Activated CD4-positive, alpha-beta memory T cell treated with anti-CD3 and anti-CD28 coated beads, Interleukin-2, amount 10 ng/mL, durations not matched to agents 7 days and 5 days (primary cell): ENCODE data around the gene ITGB3BP. TPM values are rescaled to one million over a fixed set of nuclear protein-coding genes. Genes with fewer than 3 reads are reported as not detected.
"Not testable (repeated sequence)": the region's sequence is repeated elsewhere in the genome, so short reads cannot be mapped to it uniquely, and the experiment has no call there.

ENCODE experiments used
- CTCF ChIA-PET: fragments of 350-600 bp; sonication (Branson Sonifier 250); formaldehyde crosslinking; loops from one replicate; lab custom pipeline; 2021; ENCODE audit warnings: antibody characterized with exemption, inconsistent platforms; lab: Charles Lee
- POLR2A ChIA-PET: fragments of 350-600 bp; sonication (Branson Sonifier 250); formaldehyde crosslinking; loops from one replicate; lab custom pipeline; 2021; ENCODE audit warnings: antibody characterized with exemption; lab: Charles Lee
- DNase-seq: peaks from one replicate; pipeline ENCODE4 v3.0.0-alpha.2; 2020
- H3K27ac Mint-ChIP-seq: one replicate; pipeline ENCODE4 v1.8.0; 2021; ENCODE audit warnings: mild to moderate bottlenecking, mixed read lengths
- H3K27me3 Mint-ChIP-seq: one replicate; pipeline ENCODE4 v1.8.0; 2021; ENCODE audit warnings: mixed read lengths
- H3K36me3 Mint-ChIP-seq: one replicate; pipeline ENCODE4 v1.8.0; 2021; ENCODE audit warnings: low read depth, mixed read lengths
- H3K4me1 Mint-ChIP-seq: one replicate; pipeline ENCODE4 v1.8.0; 2021; ENCODE audit warnings: mixed read lengths
- H3K4me3 Mint-ChIP-seq: one replicate; pipeline ENCODE4 v1.8.0; 2021; ENCODE audit warnings: mild to moderate bottlenecking, mixed read lengths
- H3K9me3 Mint-ChIP-seq: one replicate; pipeline ENCODE4 v1.8.0; 2021; ENCODE audit warnings: mixed read lengths
- total RNA-seq, 2 experiments: library from RNA; stranded (reverse); gene quantifications; one replicate each; pipeline ENCODE4 v1.2.3, GENCODE V29; 2021

ITGB3BP gene
- total RNA-seq, 2 experiments from 2014 or later = 44.9 to 46.2 TPM

- Mint-ChIP-seq H3K36me3 (peaks cover 2% of the 10 kb centered on the region), H3K4me1 (no peaks in the 10 kb centered on the region), H3K27ac (no peak overlapping the region), H3K4me3 (no peak overlapping the region), H3K9me3 (no peaks in the 10 kb centered on the region), H3K27me3 (no peaks in the 10 kb centered on the region)
- POLR2A ChIA-PET = no interaction called here
- CTCF ChIA-PET = interaction anchor here (0.5 kb wide), 1 partner anchor 73 kb away, joined by 3 read pairs; no protein-coding TSS in a partner anchor
- no peak for DNase-seq
These were observed 74.2 kb downstream of the ITGB3BP start for GRCh38 chr1:63448731-63449246.

DNA sequence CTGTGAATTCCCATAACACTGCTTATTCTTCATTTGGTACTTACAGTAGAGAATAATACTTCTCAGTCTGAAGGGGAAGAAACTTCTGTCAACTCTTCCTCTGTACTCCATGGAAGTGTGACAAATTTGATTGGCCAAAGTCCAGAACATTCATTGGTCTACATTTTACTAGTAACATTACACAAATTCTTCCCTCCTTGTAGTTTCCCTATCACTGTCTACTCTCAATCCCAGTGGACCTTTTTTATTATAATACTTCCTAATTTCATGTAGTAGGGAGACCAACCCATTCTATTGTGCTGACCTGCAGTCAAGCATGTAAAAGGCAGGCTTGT is 80.9 kb downstream of the ITGB3BP start:
- Mint-ChIP-seq H3K4me1 (no peaks in the 10 kb centered on the region), H3K36me3 (peaks cover 6% of the 10 kb centered on the region), H3K4me3 (no peak overlapping the region), H3K27me3 (no peaks in the 10 kb centered on the region), H3K9me3 (no peaks in the 10 kb centered on the region), H3K27ac (no peak overlapping the region)
- CTCF ChIA-PET = interaction anchor here (0.6 to 1.2 kb wide), 2 partner anchors 77 to 601 kb away, joined by 3 to 4 read pairs; no protein-coding TSS in a partner anchor
- POLR2A ChIA-PET = no interaction called here
- no peak for DNase-seq

- H3K36me3 Mint-ChIP-seq = peaks cover 19% of the 10 kb centered on the region
- H3K4me1 Mint-ChIP-seq = peaks cover 2% of the 10 kb centered on the region
- ChIA-PET CTCF (no interaction called here), POLR2A (no interaction called here)
- no peaks in the 10 kb centered on the region for H3K9me3 Mint-ChIP-seq
- H3K4me3 Mint-ChIP-seq = no peak overlapping the region
- H3K27me3 Mint-ChIP-seq = no peaks in the 10 kb centered on the region
- DNase-seq = no peak
- no peak overlapping the region for H3K27ac Mint-ChIP-seq
These were observed 87.9 kb downstream of the ITGB3BP start for GRCh38 chr1:63435161-63435560.

GRCh38 chr1:63429281-63429680 is 93.7 kb downstream of the ITGB3BP start:
- DNase-seq = no peak
- no peaks in the 10 kb centered on the region for H3K27me3 Mint-ChIP-seq
- POLR2A ChIA-PET = no interaction called here
- no peak overlapping the region for H3K27ac Mint-ChIP-seq
- no peaks in the 10 kb centered on the region for H3K4me1 Mint-ChIP-seq
- CTCF ChIA-PET = no interaction called here
- H3K9me3 Mint-ChIP-seq = peaks cover 5% of the 10 kb centered on the region
- peaks cover 24% of the 10 kb centered on the region for H3K36me3 Mint-ChIP-seq
- H3K4me3 Mint-ChIP-seq = no peak overlapping the region

DNA sequence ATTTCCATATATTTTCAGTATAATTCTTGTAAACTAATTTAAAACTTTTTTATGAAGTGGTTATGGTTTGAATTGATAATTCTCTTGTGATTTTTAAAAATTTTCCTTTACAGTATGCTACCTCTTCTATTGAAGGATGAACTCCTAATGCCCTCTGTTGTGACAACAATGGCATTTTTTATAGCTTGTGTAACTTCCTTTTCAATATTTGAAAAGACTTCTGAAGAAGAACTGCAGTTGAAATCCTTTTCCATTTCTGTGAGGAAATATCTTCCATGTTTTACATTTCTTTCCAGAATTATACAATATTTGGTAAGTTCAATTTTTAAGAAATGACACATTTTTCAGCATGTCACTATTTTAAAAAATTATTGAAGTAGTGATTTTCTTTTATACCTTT is 94.2 kb downstream of the ITGB3BP start:
- Mint-ChIP-seq H3K27ac (no peak overlapping the region), H3K27me3 (no peaks in the 10 kb centered on the region), H3K36me3 (peaks cover 24% of the 10 kb centered on the region), H3K4me1 (no peaks in the 10 kb centered on the region), H3K4me3 (no peak overlapping the region), H3K9me3 (peaks cover 5% of the 10 kb centered on the region)
- no peak for DNase-seq
- POLR2A ChIA-PET = no interaction called here
- CTCF ChIA-PET = no interaction called here

- no peak overlapping the region for H3K4me3 Mint-ChIP-seq
- H3K9me3 Mint-ChIP-seq = no peaks in the 10 kb centered on the region
- H3K36me3 Mint-ChIP-seq = peaks cover 24% of the 10 kb centered on the region
- ChIA-PET POLR2A (interaction anchor here (0.6 kb wide), 1 partner anchor 13 kb away, joined by 3 read pairs; no protein-coding TSS in a partner anchor), CTCF (no interaction called here)
- DNase-seq = no peak
- no peaks in the 10 kb centered on the region for H3K4me1 Mint-ChIP-seq
- no peak overlapping the region for H3K27ac Mint-ChIP-seq
- H3K27me3 Mint-ChIP-seq = no peaks in the 10 kb centered on the region
These were observed 99.4 kb downstream of the ITGB3BP start for GRCh38 chr1:63423649-63424048.

GRCh38 chr1:63420746-63421145 is 102.3 kb downstream of the ITGB3BP start:
- H3K27me3 Mint-ChIP-seq, H3K27ac Mint-ChIP-seq, H3K9me3 Mint-ChIP-seq, H3K4me3 Mint-ChIP-seq, CTCF ChIA-PET, DNase-seq, H3K4me1 Mint-ChIP-seq, POLR2A ChIA-PET: not testable (repeated sequence)
- peaks cover 37% of the 10 kb centered on the region for H3K36me3 Mint-ChIP-seq

GRCh38 chr1:63418101-63418500 is 104.9 kb downstream of the ITGB3BP start:
- peaks cover 39% of the 10 kb centered on the region for H3K36me3 Mint-ChIP-seq
- no peak overlapping the region for H3K4me3 Mint-ChIP-seq
- H3K9me3 Mint-ChIP-seq = no peaks in the 10 kb centered on the region
- ChIA-PET CTCF (no interaction called here), POLR2A (no interaction called here)
- no peaks in the 10 kb centered on the region for H3K4me1 Mint-ChIP-seq
- H3K27me3 Mint-ChIP-seq = no peaks in the 10 kb centered on the region
- DNase-seq = no peak
- no peak overlapping the region for H3K27ac Mint-ChIP-seq

- no peak overlapping the region for H3K27ac Mint-ChIP-seq
- H3K4me3 Mint-ChIP-seq = no peak overlapping the region
- ChIA-PET POLR2A (no interaction called here), CTCF (no interaction called here)
- no peaks in the 10 kb centered on the region for H3K9me3 Mint-ChIP-seq
- DNase-seq = no peak
- peaks cover 27% of the 10 kb centered on the region for H3K36me3 Mint-ChIP-seq
- H3K4me1 Mint-ChIP-seq = no peaks in the 10 kb centered on the region
- H3K27me3 Mint-ChIP-seq = no peaks in the 10 kb centered on the region
These were observed 108.2 kb downstream of the ITGB3BP start for GRCh38 chr1:63414691-63415365.

- POLR2A ChIA-PET = no interaction called here
- Mint-ChIP-seq H3K9me3 (no peaks in the 10 kb centered on the region), H3K4me3 (no peak overlapping the region), H3K27me3 (no peaks in the 10 kb centered on the region), H3K36me3 (peaks cover 25% of the 10 kb centered on the region), H3K4me1 (no peaks in the 10 kb centered on the region), H3K27ac (no peak overlapping the region)
- CTCF ChIA-PET = no interaction called here
- no peak for DNase-seq
These were observed 109.6 kb downstream of the ITGB3BP start for GRCh38 chr1:63413394-63413793.

- Mint-ChIP-seq H3K27ac (no peak overlapping the region), H3K4me3 (no peak overlapping the region), H3K9me3 (no peaks in the 10 kb centered on the region), H3K36me3 (peaks cover 18% of the 10 kb centered on the region), H3K4me1 (no peaks in the 10 kb centered on the region), H3K27me3 (no peaks in the 10 kb centered on the region)
- no peak for DNase-seq
- POLR2A ChIA-PET = interaction anchor here (1.3 kb wide), 1 partner anchor 12 kb away, joined by 3 read pairs; no protein-coding TSS in a partner anchor
- CTCF ChIA-PET = no interaction called here
These were observed 112.0 kb downstream of the ITGB3BP start for GRCh38 chr1:63411066-63411465.

DNA sequence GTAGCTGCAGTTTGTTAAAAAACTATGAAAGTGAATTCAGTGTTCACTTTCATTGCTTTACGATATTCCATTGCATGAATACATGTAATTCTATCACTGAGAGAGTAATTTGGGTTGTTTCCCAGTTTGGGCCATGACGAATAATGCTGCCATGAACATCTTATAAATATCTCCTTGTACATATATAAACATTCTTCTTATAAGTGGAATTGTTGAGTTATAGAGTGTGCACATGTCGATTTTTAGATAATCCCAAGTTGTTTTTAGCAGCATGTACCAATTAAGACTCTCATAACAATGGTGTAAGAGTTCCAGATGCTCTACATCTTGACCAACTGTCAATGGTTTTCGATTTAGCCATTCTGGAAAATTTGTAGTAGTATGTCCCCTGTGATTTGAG is 114.7 kb downstream of the ITGB3BP start:
- no peaks in the 10 kb centered on the region for H3K9me3 Mint-ChIP-seq
- ChIA-PET POLR2A (no interaction called here), CTCF (no interaction called here)
- H3K36me3 Mint-ChIP-seq = peaks cover 24% of the 10 kb centered on the region
- H3K27me3 Mint-ChIP-seq = no peaks in the 10 kb centered on the region
- DNase-seq = no peak
- peaks cover 2% of the 10 kb centered on the region for H3K4me1 Mint-ChIP-seq
- H3K4me3 Mint-ChIP-seq = no peak overlapping the region
- H3K27ac Mint-ChIP-seq = no peak overlapping the region

DNA sequence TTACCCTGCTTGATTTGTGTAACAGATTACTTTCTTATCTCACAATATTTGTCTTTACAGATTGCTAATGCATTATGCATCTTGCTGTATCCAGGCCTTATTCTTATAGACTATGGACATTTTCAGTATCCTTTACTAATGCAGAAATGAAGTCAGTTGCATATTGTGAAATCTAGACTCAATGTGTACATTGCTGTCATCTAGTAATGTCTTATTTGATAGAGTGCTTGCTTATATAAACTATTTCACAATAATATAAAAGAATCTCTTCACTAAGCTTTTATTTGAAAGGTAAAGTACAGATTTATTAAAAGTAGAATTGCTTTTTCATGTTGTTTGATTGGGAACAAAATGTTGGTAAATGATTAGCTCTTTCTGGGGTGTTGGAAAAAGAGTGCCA is 116.0 kb downstream of the ITGB3BP start:
- peaks cover 4% of the 10 kb centered on the region for H3K4me1 Mint-ChIP-seq
- no peak overlapping the region for H3K27ac Mint-ChIP-seq
- peaks cover 26% of the 10 kb centered on the region for H3K36me3 Mint-ChIP-seq
- H3K9me3 Mint-ChIP-seq = no peaks in the 10 kb centered on the region
- DNase-seq = no peak
- POLR2A ChIA-PET = no interaction called here
- no peaks in the 10 kb centered on the region for H3K27me3 Mint-ChIP-seq
- no peak overlapping the region for H3K4me3 Mint-ChIP-seq
- CTCF ChIA-PET = no interaction called here

GRCh38 chr1:63405987-63406386 is 117.0 kb downstream of the ITGB3BP start:
- ChIA-PET POLR2A (no interaction called here), CTCF (interaction anchor here (1.5 to 1.9 kb wide), 2 partner anchors 71 to 81 kb away, joined by 3 to 4 read pairs; no protein-coding TSS in a partner anchor)
- Mint-ChIP-seq H3K9me3 (no peaks in the 10 kb centered on the region), H3K27ac (no peak overlapping the region), H3K4me1 (peaks cover 4% of the 10 kb centered on the region), H3K27me3 (no peaks in the 10 kb centered on the region), H3K4me3 (no peak overlapping the region), H3K36me3 (peaks cover 30% of the 10 kb centered on the region)
- DNase-seq = no peak
